GM12873 (cell line): Measurements from ENCODE around the gene PRKAR2B.

Experiments
- CTCF ChIP-seq: IDR thresholded peaks from 2 replicates; pipeline ENCODE4 v1.5.1; 2012; ENCODE audit warnings: low read depth, mild to moderate bottlenecking, moderate library complexity, low read length, control low read depth; ENCODE audit not compliant: insufficient read depth; ENCODE audit errors: missing control alignments

The PRKAR2B gene

GRCh38 chr7:107077699-107078516 is 33.4 kb downstream of the PRKAR2B start:
- TF ChIP-seq CTCF = no peak

- TF ChIP-seq CTCF = no peak
Measured at GRCh38 chr7:107078517-107078966, 34.0 kb downstream of the PRKAR2B start.

- no peak for TF ChIP-seq CTCF
Measured at GRCh38 chr7:107079212-107079940, 34.9 kb downstream of the PRKAR2B start.

GRCh38 chr7:107080099-107080505 is 35.6 kb downstream of the PRKAR2B start:
- no peak for TF ChIP-seq CTCF

GRCh38 chr7:107080533-107080932 is 36.0 kb downstream of the PRKAR2B start:
- no peak for TF ChIP-seq CTCF

GRCh38 chr7:107085180-107085579 is 40.7 kb downstream of the PRKAR2B start:
- no peak for TF ChIP-seq CTCF

GRCh38 chr7:107089627-107090026 is 45.1 kb downstream of the PRKAR2B start:
- TF ChIP-seq CTCF = no peak
